ENCODE results near the gene TRAF7. TPM values are rescaled to one million over a fixed set of nuclear protein-coding genes. Genes with fewer than 3 reads are reported as not detected.

Gene TRAF7
- total RNA-seq, 1 donor from 2014 or later: 63.4 TPM

DNA sequence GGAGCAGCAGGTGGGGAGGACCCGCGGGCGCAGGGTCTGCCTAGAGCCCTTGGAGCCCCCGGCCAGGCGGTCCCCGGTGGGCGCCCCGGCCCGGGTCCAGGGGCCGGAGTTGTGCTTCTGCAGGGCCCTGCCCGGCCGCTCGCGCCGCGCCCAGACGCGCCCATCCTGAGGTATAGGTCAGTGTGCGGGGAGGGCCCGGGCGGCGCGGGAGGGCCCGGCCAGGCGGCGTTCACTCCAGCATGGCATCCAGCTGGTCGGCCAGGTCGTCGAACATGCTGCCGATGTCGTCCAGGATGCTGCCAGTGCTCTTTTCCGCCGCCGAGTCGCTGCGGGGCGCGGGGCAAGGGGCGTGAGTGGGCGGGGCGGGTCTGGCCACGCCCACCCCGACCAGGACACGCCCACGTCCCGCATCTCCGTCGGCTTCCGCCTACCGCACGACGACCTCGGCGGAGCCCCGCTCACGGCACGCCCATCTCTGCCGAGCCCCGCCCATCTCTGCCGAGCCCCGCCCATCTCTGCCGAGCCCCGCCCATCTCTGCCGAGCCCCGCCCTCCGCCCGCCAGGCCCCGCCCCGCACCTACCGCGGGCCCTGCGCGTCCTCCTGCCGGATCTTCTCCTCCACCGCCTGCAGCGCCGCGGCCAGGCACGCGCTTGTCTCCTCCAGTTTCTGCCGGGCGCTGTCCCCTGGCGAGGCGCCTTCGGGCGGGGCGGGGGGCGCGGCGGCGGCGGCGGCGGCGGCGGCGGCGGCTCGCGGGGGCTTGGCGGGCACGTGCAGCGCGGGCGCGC, 22.9 kb downstream of the TRAF7 start:
- no peak for DNase-seq (ENCODE audit: low spot score)
- no peak for TF ChIP-seq CTCF (IDR thresholded peaks at IDR 0.05)
- H3K4me3 Mint-ChIP-seq (ENCODE audit: unreplicated experiment): no peak overlapping the region
- H3K9me3 Mint-ChIP-seq (ENCODE audit: low read depth): no peaks in the 10 kb centered on the region
- peaks cover 12% of the 10 kb centered on the region for H3K36me3 Mint-ChIP-seq (ENCODE audit: low read depth)
- H3K4me1 Mint-ChIP-seq (ENCODE audit: low read depth): no peaks in the 10 kb centered on the region
- H3K27me3 Mint-ChIP-seq (ENCODE audit: low read depth): no peaks in the 10 kb centered on the region
- no peak overlapping the region for H3K27ac Mint-ChIP-seq (ENCODE audit: unreplicated experiment)

DNA sequence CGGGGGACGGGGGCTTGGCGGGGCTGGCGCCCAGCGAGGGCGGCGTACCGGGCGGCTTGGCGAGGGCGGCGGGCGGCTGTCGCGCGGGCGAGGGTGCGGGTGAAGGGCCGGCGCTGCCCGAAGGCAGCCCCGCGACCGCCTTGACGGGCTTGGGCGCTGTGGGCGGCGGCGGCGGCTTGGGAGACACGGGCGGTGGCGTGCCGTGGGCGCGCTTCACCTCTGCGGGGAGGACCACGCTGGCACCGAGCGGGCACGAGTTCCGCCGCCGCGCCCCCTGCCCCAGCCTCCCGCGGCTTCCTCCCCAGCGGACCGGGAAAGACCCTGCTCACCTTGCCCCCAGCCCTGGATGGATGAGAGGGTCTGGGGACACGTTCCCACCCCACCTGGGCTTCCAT, 23.5 kb downstream of the TRAF7 start:
- no peaks in the 10 kb centered on the region for H3K9me3 Mint-ChIP-seq (ENCODE audit: low read depth)
- H3K4me3 Mint-ChIP-seq (ENCODE audit: unreplicated experiment): no peak overlapping the region
- no peaks in the 10 kb centered on the region for H3K27me3 Mint-ChIP-seq (ENCODE audit: low read depth)
- no peak for DNase-seq (ENCODE audit: low spot score)
- no peaks in the 10 kb centered on the region for H3K4me1 Mint-ChIP-seq (ENCODE audit: low read depth)
- TF ChIP-seq CTCF (IDR thresholded peaks at IDR 0.05): no peak
- peaks cover 10% of the 10 kb centered on the region for H3K36me3 Mint-ChIP-seq (ENCODE audit: low read depth)
- no peak overlapping the region for H3K27ac Mint-ChIP-seq (ENCODE audit: unreplicated experiment)

DNA sequence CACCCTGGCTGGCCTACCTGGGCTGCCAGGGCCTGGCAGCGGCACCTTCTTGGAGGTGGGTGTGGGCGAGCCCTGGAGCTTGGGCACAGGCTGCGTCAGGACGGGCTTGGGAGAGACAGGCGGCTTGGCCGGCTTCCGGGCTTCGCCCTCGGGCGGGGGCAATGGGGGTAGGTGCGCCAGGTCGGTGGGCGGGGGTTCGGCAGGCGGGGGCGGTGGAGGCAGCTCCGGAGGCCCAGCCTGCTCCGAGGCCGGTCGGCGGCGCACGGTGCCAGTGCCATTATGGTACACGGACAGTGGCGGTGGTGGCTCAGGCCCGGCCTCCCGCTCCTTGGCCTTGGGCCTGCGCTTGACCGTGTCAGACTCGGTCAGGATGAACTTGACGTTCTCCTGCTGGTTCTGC, 24.0 kb downstream of the TRAF7 start:
- no peaks in the 10 kb centered on the region for H3K9me3 Mint-ChIP-seq (ENCODE audit: low read depth)
- peaks cover 8% of the 10 kb centered on the region for H3K36me3 Mint-ChIP-seq (ENCODE audit: low read depth)
- no peak overlapping the region for H3K4me3 Mint-ChIP-seq (ENCODE audit: unreplicated experiment)
- no peak for DNase-seq (ENCODE audit: low spot score)
- TF ChIP-seq CTCF (IDR thresholded peaks at IDR 0.05): no peak
- H3K27ac Mint-ChIP-seq (ENCODE audit: unreplicated experiment): no peak overlapping the region
- no peaks in the 10 kb centered on the region for H3K27me3 Mint-ChIP-seq (ENCODE audit: low read depth)
- H3K4me1 Mint-ChIP-seq (ENCODE audit: low read depth): no peaks in the 10 kb centered on the region

DNA sequence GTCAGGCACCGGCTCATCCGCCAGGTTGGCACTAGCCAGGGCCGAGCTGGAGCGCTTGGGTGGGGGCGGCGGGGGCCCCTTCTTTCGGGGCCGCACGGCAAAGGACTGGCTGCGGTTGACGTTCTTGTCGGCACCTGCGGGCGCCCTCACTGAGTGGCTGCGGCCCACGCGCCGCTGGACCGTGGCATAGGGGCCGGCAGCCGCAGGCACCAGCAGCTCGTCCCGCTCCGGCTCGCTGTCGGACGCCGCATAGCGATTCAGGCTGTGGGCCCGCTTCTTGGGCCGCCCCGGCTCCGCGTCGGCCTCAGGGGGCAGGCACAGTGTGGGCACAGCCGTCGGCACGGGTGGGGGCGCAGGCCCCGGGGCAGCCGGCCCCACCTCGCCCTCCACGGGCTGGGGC, 24.9 kb downstream of the TRAF7 start:
- Mint-ChIP-seq H3K9me3 (ENCODE audit: low read depth) (no peaks in the 10 kb centered on the region), H3K4me1 (ENCODE audit: low read depth) (no peaks in the 10 kb centered on the region), H3K36me3 (ENCODE audit: low read depth) (peaks cover 8% of the 10 kb centered on the region), H3K4me3 (ENCODE audit: unreplicated experiment) (no peak overlapping the region), H3K27me3 (ENCODE audit: low read depth) (no peaks in the 10 kb centered on the region), H3K27ac (ENCODE audit: unreplicated experiment) (no peak overlapping the region)
- TF ChIP-seq CTCF (IDR thresholded peaks at IDR 0.05): no peak
- DNase-seq (ENCODE audit: low spot score): no peak

DNA sequence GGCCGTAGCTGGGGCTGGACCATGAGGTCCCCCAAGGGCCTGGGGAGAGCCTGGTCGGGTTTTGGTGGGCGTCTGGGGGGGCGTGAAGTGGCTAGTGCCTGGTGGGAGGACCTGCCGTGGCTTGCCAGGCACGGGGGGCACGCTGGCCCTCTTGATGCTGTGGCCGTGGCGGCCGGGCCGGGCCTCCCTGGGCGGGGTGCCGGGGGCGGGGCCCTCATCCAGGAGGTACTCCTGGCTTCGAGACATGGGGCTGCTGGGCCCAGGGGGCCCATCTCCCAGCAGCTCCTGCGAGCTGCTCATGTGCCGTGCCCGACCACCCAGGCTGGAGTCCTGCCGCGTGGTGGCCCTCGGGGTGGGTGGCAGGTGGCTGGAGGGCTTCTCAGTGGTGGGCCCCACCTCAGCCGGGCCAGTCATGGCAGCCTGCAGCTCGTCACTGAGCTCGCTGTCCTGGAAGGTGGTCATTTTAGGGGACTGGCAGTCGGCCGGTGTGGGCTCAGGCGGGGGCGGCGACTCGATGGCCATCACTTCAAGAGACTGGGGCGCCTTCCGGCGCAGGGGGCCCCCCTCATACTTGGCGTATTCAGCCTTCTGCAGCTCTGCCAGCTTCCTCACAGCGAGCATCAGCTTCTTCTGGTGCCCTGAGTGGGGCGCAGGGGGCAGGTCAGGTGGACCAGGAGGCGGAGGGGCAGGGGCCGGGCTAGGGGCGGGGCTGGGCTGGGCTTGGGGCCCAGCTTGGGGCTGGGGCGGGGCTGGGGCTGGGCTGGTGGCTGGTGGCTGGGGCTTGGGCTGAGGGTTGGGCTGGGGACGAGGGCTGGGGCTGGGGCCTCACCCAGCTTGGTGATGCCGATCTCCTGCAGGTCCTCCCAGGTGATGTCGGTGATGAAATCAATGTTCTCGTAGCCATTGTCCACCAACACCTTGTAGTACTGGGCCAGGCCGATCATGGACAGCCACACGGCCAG, 25.7 kb downstream of the TRAF7 start:
- no peak for TF ChIP-seq CTCF (IDR thresholded peaks at IDR 0.05)
- no peak overlapping the region for H3K4me3 Mint-ChIP-seq (ENCODE audit: unreplicated experiment)

More for the DNA sequence above, 25.7 kb downstream of the TRAF7 start:
- H3K4me1 Mint-ChIP-seq (ENCODE audit: low read depth): no peaks in the 10 kb centered on the region
- DNase-seq (ENCODE audit: low spot score): no peak
- H3K9me3 Mint-ChIP-seq (ENCODE audit: low read depth): no peaks in the 10 kb centered on the region
- no peak overlapping the region for H3K27ac Mint-ChIP-seq (ENCODE audit: unreplicated experiment)
- H3K27me3 Mint-ChIP-seq (ENCODE audit: low read depth): no peaks in the 10 kb centered on the region
- peaks cover 4% of the 10 kb centered on the region for H3K36me3 Mint-ChIP-seq (ENCODE audit: low read depth)

All from chondrocyte (in vitro differentiated cells).